Measurements from ENCODE around the gene CTSF.
"Not testable (repeated sequence)": the region's sequence is repeated elsewhere in the genome, so short reads cannot be mapped to it uniquely, and the experiment has no call there.

CTSF gene

DNA sequence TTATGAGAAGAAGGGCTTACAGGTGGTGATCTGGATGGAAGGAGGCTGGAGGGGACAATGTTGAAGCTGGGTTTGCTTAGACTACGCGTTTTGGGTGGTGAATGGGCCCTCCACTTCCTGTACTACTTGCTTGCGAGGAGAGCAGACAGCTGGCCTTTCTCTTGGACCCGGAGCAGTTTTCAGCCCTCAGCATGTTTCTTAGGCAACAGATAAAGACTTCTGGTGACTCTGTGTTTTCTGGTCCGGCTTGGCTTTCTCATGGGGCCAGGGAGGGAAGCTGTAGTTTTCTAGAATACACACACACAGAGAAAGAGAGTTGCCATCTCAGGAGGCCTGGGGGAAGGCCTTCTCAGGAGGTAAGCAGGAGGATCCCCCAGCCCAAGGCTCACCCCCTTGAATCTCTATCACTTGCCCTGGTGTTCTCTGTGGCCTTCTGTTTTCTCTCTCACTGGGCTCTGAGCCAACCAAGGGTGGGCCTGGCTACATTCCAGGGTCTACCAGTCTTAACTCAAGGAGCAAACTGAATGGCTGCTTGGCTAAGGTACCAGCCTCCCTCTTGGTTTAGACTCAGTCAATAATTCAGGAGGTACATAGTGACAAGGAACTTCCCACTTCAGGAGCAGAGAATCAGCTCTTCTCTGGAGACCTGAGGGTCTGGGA is 27.0 kb upstream of the CTSF start:
- peaks cover 16% of the 10 kb centered on the region for H3K36me3 Mint-ChIP-seq
- peaks cover 37% of the 10 kb centered on the region for H3K4me1 Mint-ChIP-seq
- ATAC-seq, result no peak
- DNase-seq (ENCODE audit: low spot score in 2 of 2), result no peak
- H3K4me3 Mint-ChIP-seq, result peak overlapping the region; percentile 48
- H3K9me3 Mint-ChIP-seq, result no peaks in the 10 kb centered on the region
- peak overlapping the region; percentile 88 for H3K27ac Mint-ChIP-seq

DNA sequence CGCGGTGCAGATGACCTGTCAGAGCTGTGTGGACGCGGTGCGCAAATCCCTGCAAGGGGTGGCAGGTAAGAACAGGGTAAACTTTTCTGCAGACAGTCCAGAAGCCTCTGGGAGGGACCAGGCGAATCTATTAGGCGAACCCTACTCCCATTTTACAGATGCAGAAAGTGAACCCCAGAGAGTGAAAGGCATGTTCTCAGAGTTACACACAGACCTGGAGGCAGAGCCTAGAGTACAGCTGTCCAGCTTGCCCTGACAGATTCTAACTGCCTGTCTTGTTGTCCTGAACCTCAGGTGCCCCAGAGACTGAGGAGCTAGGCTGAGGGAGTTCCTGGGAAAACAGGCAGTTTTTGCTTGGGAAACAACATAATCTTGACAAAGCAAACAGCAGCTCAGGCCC is 25.2 kb upstream of the CTSF start:
- Mint-ChIP-seq H3K9me3 (no peaks in the 10 kb centered on the region), H3K4me1 (peaks cover 37% of the 10 kb centered on the region), H3K36me3 (peaks cover 10% of the 10 kb centered on the region), H3K27ac (peak overlapping the region; percentile 97), H3K4me3 (peak overlapping the region; percentile 98)
- ATAC-seq (no peak), DNase-seq (ENCODE audit: low spot score in 2 of 2) (no peak)

DNA sequence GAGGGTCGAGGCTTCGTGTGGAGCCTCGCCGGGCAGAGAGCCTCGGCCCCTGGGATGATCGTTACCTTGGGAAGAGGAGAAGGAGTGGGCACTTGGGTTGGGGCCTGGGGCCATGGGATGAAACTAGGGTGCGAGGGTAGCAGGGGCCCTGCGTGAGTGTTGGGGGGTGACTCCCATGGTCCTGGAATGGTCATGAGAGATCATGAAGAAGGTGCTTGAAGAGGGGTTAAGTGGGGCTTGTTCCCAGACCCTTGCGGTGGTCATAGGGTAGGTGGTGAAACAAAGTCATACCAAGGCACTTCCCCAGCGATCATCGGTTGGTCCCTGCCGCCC is 24.9 kb upstream of the CTSF start:
- peaks cover 10% of the 10 kb centered on the region for H3K36me3 Mint-ChIP-seq
- no peak for DNase-seq (ENCODE audit: low spot score in 2 of 2)

DNA sequence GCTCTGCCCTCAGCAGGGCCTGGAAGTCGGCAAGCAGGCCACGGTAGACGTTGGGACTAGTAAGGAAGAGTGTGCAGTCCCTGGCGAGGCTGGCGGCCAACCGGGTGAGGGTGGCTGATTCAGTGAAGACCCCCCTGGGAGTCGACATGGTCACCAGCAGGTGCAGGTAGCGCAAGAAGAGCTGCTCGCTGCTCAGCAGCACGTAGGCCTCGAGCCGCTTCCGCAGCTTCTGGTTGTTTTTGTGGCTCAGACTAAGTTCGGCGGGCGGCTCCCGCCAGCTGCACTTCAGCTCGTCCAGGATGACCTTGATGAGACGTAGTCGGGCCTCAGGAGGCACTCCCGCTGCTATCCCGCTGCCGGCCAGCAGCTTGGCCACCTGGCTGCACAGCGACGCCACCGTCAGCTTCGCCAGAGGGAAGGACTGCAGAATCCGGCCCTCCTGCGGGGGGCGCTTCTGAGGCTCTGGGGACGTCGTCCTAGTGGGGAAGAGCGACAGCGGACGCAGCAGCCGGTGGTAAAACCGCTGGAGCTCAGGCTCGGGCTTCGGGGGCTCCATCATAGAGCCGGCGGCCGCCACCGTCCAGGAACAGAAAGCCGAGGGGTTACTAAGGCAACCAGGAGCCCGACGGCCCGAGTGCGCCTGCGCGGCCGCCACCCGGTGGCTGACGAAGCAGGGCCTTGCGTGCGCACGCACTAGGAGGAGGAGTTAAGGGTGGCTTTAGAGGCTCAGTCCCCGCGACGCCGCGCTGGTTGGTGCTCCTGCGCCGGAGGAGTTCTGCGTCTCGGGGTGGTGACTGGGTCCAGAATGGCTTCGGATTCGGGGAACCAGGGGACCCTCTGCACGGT is 24.3 kb upstream of the CTSF start, which contains the start of the genes CCDC87 and CCS:
Gene CCDC87, minus strand, starts transcription at position 607 of the 846 bp plus-strand sequence. Its CDS starts 48 bp downstream, at position 559.
Gene CCS, plus strand, starts transcription at position 729 of the 846 bp plus-strand sequence. Its CDS starts 77 bp downstream, at position 806.
- ATAC-seq (peak; percentile 97), DNase-seq (ENCODE audit: low spot score in 2 of 2) (peak; percentile 95 to 98)
- Mint-ChIP-seq H3K4me1 (peaks cover 37% of the 10 kb centered on the region), H3K27ac (peak within 1 kb of the TSS; percentile 97), H3K9me3 (no peaks in the 10 kb centered on the region), H3K36me3 (peaks cover 10% of the 10 kb centered on the region), H3K4me3 (peak within 1 kb of the TSS; percentile 98)

More for the DNA sequence above, 24.9 kb upstream of the CTSF start:
- peaks cover 37% of the 10 kb centered on the region for H3K4me1 Mint-ChIP-seq
- H3K9me3 Mint-ChIP-seq, result no peaks in the 10 kb centered on the region
- peak overlapping the region; percentile 97 for H3K27ac Mint-ChIP-seq
- H3K4me3 Mint-ChIP-seq, result peak overlapping the region; percentile 98
- no peak for ATAC-seq

DNA sequence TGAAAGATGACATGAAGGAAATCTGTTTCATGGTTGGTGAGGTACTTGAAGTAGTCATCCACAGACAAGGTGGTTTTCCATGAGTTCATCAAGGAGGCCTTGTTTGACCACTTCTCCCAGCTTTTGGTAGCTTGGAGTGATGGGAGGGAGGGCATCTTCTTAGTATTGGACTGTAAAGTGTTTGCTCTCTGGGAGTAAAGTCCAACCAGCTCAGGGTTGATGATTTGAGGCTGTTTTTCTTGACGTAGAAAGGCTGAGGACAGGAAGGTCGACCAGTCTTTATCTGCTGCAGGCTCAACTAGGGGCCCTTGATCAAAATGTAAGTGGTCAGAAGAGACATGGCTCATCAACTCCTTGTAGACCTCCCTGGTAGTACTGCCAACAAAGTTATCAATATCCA is 22.8 kb upstream of the CTSF start:
- peaks cover 10% of the 10 kb centered on the region for H3K36me3 Mint-ChIP-seq
- no peaks in the 10 kb centered on the region for H3K9me3 Mint-ChIP-seq
- DNase-seq (ENCODE audit: low spot score in 2 of 2) (no peak), ATAC-seq (no peak)
- H3K27ac Mint-ChIP-seq, result peak overlapping the region; percentile 97
- H3K4me3 Mint-ChIP-seq, result peak overlapping the region; percentile 98
- peaks cover 37% of the 10 kb centered on the region for H3K4me1 Mint-ChIP-seq

DNA sequence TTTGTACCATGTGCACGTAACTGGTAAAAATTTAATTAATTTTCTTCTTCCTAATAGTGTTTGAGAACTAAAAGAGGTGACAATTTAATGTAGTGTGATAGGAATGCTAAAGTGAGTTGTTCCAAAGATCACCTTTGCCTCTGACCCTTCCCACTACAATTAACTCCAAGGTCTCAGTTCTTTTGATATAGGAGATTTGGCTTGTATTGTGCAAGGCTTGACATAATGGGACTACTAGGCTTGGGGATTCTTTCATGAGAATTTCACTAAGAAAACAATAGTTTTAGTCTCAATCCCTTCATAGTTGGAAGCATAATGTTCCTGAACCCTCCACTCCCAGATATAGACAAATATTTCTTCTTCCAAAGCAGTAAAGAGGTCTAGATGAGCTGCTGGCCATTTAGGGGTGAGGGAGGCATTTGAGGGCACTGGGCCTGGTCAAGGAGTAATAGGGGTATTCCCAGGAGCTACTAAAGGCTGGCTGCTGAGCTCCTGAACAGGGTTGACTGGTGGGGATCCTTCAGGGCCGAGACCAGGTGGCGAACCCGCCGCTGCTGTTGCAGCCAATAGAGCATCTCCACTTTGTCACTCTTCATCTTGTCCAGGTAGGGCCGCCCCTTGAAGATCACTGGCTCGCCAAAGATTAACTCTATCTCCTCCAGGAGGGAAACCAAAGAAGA is 21.7 kb upstream of the CTSF start:
- ATAC-seq, result no peak
- Mint-ChIP-seq H3K9me3 (no peaks in the 10 kb centered on the region), H3K36me3 (peaks cover 10% of the 10 kb centered on the region), H3K4me1 (peaks cover 30% of the 10 kb centered on the region), H3K4me3 (no peak overlapping the region), H3K27ac (no peak overlapping the region)
- DNase-seq (ENCODE audit: low spot score in 2 of 2), result no peak

DNA sequence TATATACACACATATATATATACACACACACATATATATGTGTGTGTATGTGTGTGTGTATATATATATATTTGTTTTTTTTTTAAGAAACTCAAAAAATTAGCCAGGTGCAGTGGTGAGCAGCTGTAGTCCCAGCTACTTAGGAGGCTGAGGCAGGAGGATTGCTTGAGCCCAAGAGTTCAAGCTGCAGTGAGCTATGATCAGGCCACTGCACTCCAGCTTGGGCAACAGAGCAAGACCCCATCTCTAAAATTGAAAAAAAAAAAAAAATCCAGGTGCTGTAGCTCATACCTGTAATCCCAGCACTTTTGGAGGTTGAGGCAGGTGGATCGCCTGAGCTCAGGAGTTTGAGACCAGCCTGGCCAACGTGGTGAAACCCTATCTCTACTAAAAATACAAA is 20.9 kb upstream of the CTSF start:
- DNase-seq (ENCODE audit: low spot score in 2 of 2); ATAC-seq; H3K4me3 Mint-ChIP-seq; H3K9me3 Mint-ChIP-seq; H3K36me3 Mint-ChIP-seq; H3K27ac Mint-ChIP-seq: not testable (repeated sequence)
- H3K4me1 Mint-ChIP-seq, result peaks cover 23% of the 10 kb centered on the region

DNA sequence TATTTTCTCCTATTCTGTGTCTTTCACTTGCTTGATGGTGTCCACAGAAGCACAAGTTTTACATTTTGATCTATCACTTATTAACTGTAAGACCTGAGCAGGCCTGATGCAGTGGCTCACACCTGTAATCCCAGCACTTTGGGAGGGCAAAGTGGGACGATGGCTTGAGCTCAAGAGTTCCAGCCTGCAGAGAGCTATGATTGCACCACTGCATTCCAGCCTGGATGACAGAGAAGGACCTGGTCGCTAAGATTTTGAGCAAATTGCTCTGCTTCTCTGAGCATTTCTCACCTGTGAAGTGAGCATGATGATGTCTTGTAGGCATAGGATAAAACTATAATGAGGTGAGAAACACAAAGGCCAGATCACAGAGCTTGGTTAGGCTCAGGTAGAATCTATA is 17.7 kb upstream of the CTSF start:
- no peaks in the 10 kb centered on the region for H3K9me3 Mint-ChIP-seq
- H3K4me1 Mint-ChIP-seq, result peaks cover under 1% of the 10 kb centered on the region
- ATAC-seq (no peak), DNase-seq (ENCODE audit: low spot score in 2 of 2) (no peak)
- no peaks in the 10 kb centered on the region for H3K36me3 Mint-ChIP-seq
- H3K4me3 Mint-ChIP-seq, result no peak overlapping the region
- no peak overlapping the region for H3K27ac Mint-ChIP-seq

DNA sequence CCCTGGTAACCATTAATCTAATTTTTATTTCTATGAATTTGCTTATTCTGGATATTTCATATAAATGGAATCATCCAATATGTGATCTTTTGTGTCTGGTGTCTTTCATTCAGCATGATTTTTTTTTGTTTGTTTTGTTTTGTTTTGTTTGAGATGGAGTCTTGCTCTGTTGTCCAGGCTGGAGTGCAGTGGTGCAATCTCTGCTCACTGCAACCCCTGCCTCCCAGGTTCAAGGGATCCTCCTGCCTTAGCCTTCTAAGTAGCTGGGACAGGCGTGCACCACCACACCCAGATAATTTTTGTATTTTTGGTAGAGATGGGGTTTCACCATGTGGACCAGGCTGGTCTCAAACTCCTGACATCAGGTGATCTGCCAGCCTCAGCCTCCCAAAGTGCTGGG is 17.0 kb upstream of the CTSF start:
- not testable (repeated sequence) for H3K4me1 Mint-ChIP-seq; H3K9me3 Mint-ChIP-seq; H3K4me3 Mint-ChIP-seq; DNase-seq (ENCODE audit: low spot score in 2 of 2); ATAC-seq; H3K27ac Mint-ChIP-seq; H3K36me3 Mint-ChIP-seq

DNA sequence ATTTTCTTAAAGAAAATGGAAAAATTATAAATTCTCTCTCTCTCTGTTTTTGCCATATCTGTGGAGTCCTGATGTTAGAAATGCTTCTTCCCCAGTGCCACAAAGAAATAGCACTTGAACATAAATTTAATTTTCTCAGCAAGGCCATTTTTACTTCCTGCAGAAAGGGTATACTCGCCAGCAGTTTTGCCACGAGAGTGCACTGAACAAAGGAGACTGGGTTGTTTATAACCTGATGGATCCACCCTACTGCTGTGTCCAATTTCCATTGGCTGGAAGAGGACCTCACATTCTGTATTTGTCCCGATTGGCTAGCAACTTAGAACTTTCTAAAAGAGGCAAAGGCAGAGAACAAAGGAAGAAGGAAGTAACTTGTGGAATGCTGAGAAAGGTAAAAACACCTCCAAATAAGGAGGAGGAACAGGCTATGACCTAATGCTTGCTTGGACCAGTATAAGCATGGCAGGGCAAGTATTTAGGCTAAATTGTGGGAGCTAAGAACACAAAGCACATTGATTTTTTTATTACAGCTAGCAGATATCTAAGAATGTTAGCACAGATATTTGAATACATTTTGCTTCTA is 14.2 kb upstream of the CTSF start:
- not testable (repeated sequence) for H3K9me3 Mint-ChIP-seq; H3K36me3 Mint-ChIP-seq; H3K27ac Mint-ChIP-seq; H3K4me3 Mint-ChIP-seq; DNase-seq (ENCODE audit: low spot score in 2 of 2); ATAC-seq
- peaks cover 19% of the 10 kb centered on the region for H3K4me1 Mint-ChIP-seq

DNA sequence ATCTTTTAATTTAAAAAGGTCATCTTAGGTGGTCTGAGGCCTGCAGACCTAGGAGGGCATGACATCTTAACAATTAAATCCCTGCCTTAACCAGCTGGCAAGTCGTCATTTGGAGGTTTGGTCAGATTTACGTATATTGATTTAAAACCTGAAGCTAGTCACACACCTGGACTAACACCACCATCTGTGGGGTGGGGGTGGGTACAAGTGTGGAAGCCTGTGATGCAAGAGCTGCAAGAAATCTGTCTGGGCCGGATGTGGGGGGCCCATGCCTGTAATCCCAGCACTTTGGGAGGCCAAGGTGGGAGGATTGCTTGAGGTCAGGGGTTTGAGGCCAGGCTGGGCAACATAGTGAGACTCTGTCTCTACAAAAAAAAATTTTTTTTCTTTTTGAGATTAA is 12.9 kb upstream of the CTSF start:
- ATAC-seq, result no peak

DNA sequence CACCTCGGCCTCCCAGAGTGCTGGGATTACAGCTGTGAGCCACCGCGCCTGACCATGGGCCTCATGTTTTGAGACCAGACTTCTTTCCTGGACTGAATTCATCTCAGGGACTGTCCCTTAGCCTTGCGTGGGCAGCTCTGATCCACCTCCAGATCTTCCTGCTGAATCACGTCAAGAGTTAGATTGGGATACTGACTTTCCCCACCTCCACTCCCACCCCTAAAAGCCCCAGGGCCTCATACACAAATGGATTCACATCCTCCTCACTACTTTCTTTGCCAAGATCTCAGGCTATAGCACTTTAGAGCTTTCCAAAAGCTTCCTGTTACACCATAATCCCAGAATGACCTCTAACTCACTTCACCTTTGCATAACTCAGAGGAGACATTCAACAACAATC is 12.4 kb upstream of the CTSF start:
- ATAC-seq (no peak), DNase-seq (ENCODE audit: low spot score in 2 of 2) (no peak)
- H3K4me3 Mint-ChIP-seq, result no peak overlapping the region
- H3K27ac Mint-ChIP-seq, result no peak overlapping the region
- no peaks in the 10 kb centered on the region for H3K9me3 Mint-ChIP-seq
- no peaks in the 10 kb centered on the region for H3K36me3 Mint-ChIP-seq
- H3K4me1 Mint-ChIP-seq, result peaks cover 19% of the 10 kb centered on the region

More for the DNA sequence above, 12.9 kb upstream of the CTSF start:
- Mint-ChIP-seq H3K9me3 (no peaks in the 10 kb centered on the region), H3K36me3 (no peaks in the 10 kb centered on the region), H3K4me3 (no peak overlapping the region), H3K27ac (no peak overlapping the region), H3K4me1 (peaks cover 19% of the 10 kb centered on the region)
- DNase-seq (ENCODE audit: low spot score in 2 of 2), result no peak

DNA sequence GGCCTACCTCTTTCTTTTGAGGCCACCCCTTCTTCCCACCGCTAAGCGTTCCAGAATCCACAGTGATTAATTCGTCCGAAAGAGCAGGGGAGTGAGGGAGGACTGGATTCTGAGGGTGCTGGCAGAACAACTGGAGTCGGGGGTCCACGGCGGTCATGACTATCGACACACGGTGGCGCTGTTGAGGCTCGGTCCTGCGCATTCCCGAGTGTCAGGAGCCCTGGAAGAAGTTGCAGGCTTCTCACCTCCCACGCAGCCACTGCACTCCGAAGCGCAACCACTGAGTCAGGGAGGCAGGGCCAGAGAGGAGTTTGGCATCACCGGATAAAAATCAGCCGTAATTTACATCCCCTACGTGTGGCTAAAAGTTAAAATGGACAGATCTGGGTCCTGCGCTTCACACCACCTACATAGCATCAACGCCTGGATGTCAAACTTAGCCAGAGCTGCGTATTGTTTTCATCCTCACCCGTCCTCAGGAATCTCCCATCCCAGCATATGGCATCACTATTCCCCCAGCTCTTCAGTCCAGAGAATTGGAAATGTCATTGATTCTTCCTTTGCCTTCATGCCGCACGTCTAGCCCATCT is 10.7 kb upstream of the CTSF start:
- Mint-ChIP-seq H3K4me1 (peaks cover 19% of the 10 kb centered on the region), H3K27ac (no peak overlapping the region), H3K36me3 (no peaks in the 10 kb centered on the region), H3K9me3 (no peaks in the 10 kb centered on the region), H3K4me3 (no peak overlapping the region)
- peak; percentile 90 for ATAC-seq
- DNase-seq (ENCODE audit: low spot score in 2 of 2), result peak; percentile 80 to 87

DNA sequence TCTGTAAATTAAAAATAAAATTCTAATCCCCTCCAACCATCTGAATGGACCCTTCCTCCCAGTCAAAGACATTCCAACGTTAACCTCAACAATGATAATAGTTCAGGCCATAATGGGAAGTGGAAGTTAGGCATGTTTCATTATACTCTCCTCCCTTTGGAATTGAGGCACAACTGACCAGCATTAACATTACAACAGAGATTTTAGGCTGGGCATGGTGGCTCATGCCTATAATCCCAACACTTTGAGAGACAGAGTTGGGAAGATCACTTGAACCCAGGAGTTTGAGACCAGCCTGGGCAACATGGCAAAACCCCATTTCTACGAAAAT is 2.4 kb upstream of the CTSF start:
- no peaks in the 10 kb centered on the region for H3K36me3 Mint-ChIP-seq
- ATAC-seq (no peak), DNase-seq (ENCODE audit: low spot score in 2 of 2) (no peak)
- H3K27ac Mint-ChIP-seq, result no peak overlapping the region
- peaks cover 5% of the 10 kb centered on the region for H3K4me1 Mint-ChIP-seq
- no peaks in the 10 kb centered on the region for H3K9me3 Mint-ChIP-seq
- H3K4me3 Mint-ChIP-seq, result no peak overlapping the region

All from stimulated activated effector memory CD8-positive, alpha-beta T cell treated with anti-CD3 and anti-CD28 coated beads, Interleukin-12 subunit alpha, Interleukin-12 subunit beta, amount 100 ng/mL, for 72 hours (primary cell).